NAMALWA (cell line): ENCODE data around the gene KLK8.

Experiments used
- DNase-seq: peaks from one replicate; pipeline ENCODE4 v3.0.0-alpha.2; 2015; ENCODE audit warnings: low spot score

KLK8 gene, protein sequence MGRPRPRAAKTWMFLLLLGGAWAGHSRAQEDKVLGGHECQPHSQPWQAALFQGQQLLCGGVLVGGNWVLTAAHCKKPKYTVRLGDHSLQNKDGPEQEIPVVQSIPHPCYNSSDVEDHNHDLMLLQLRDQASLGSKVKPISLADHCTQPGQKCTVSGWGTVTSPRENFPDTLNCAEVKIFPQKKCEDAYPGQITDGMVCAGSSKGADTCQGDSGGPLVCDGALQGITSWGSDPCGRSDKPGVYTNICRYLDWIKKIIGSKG

DNA sequence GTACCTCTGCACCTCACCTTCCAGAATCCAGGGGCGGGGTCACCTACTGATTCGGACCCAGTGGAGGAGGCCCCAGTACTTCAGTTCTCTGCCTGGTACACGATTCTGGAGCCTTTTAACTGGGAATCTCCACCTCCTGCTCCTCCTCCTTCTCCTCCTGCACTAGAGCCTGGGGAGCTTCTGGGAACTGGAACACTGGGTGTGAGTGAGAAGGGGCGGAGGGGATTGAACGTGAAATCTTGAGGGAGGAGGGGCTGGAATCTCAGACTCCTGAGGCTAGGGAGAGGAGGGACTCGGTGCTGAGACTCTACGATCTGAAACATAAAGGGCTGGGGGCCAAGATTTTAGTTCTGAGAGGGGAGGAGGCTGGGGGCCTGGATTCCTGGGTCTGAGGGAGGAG, at the start of gene KLK8:
TSS of gene KLK8 (minus strand) at position 90 of the 400 bp plus-strand sequence. CDS start 437 bp downstream, outside the sequence.
- DNase-seq = no peak

DNA sequence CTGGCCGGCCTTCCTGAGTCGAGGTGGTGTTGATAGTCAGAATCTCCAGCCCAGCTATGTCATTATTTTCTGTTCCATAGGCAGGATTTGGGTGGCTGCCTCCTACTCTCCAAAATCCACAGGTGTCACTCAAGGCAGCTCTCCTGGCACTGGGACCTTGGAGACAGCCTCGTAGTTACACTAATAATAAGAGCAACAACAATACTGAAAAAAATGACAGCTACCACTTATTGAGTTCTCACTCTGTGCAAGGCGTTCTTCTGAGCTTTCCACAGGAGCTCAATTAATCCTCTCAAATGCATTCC, 45.6 kb upstream of the KLK8 start:
- no peak for DNase-seq

DNA sequence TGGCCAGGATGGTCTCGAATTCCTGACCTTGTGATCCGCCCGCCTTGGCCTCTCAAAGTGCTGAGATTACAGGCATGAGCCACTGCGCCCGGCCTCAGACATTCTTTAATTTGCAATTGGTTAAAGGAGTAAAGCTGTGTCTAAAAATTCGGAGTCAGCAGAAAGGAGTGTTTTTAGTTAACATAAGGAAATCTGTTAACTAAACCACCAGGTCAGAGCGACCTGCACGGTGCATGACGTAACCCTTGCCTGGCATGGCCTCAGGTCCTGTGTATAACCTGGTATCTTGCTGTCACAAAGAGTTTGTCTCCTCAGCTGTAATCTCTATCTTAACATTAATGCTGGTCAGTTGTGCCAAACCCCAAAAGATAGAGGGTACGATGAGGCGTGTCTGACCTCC, 42.9 kb upstream of the KLK8 start:
- no peak for DNase-seq

DNA sequence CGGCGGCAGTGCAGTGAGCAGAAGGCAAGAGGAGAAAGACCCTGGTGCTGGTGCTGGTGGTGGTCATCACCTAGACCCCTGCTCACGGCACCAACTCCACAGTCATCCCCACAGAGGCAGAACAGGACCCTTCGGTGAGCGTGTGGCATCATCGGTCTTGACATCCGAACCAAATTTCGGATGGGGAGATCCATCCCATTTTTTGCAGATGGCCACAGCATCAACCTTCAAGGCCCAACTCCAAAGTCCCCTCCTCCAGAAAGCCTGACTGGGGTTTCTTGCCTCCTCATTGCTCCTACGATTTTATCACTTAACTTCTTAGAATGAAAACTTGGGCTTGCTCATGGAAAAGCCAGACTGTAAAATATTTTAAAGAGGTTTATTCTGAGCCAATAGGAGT, 42.1 kb upstream of the KLK8 start:
- DNase-seq = no peak

DNA sequence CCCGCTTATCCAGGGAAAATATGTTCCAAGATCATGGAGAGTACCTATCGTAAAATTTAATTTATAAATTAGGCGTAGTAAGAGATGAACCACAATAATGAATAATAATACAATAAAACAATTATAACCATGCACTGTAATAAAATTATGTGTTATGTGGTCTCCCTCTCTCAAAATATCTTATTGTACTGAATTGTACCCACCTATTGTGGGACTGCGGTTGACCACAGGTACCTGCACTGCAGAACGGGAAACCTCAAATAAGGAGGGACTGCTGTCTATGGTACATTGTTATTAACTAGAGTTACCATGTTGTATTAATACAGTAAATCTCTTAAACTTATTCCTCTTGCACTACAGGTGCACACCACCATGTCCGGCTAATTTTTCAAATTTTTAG, 38.7 kb upstream of the KLK8 start:
- no peak for DNase-seq

DNA sequence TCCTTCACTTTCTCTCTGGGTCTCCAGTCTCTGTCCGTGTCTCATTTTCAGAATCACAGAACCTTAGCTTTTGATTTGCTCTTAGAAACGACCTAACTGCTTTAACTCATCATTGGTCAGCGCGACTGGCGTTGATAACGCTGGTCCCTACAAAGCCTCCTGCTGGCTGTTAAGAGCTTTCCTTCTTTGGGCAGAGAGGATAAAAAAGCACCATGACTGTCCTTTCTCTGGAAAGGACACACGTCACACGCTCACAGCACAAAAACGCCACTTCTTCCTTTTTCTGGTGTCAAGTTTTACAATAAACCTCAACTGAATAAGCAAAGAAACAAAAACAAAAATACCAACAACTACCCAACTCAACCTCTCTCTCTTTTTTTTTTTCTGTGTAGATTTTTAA, 35.1 kb upstream of the KLK8 start:
- no peak for DNase-seq

DNA sequence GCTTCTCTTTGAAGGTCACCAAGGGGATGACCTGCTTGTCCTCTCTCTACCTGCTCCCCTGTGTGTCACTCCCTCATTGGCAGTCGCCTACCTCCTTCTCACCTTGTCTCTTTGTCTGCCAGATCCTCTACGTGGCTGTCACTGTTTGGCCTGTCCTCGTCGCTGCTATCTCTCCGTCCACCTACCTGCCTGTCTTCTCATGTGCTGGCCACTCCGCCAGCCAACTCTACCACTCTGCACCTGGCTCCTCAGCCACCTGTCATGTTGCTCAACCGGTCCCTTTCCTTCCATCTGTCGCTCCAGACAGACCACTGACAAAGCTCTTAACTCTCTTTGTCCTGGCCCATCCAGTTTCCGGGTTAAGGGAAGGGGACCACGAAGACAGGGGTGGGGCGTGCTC, 33.3 kb upstream of the KLK8 start, which contains the start of gene KLK12:
TSS of gene KLK12 (minus strand) at position 299 of the 400 bp plus-strand sequence. CDS start 381 bp downstream, outside the sequence.
- no peak for DNase-seq

DNA sequence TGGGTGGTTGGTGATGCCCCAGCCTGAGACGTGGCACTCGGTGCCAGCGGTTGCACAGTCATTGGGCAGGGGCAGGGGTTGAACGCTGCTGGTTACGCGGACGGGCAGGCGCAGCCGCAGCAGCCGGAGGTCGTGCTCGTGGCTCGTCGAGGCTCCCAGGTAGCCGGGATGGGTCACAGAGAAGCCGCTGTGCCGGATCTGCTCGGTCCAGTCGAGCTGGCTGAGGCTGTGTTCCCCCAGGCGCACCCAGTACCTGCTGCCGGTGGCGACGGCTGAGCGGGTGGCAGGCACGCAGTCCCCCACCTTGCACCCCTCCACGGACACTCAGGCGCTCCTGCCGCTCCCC, 30.4 kb upstream of the KLK8 start:
- no peak for DNase-seq

DNA sequence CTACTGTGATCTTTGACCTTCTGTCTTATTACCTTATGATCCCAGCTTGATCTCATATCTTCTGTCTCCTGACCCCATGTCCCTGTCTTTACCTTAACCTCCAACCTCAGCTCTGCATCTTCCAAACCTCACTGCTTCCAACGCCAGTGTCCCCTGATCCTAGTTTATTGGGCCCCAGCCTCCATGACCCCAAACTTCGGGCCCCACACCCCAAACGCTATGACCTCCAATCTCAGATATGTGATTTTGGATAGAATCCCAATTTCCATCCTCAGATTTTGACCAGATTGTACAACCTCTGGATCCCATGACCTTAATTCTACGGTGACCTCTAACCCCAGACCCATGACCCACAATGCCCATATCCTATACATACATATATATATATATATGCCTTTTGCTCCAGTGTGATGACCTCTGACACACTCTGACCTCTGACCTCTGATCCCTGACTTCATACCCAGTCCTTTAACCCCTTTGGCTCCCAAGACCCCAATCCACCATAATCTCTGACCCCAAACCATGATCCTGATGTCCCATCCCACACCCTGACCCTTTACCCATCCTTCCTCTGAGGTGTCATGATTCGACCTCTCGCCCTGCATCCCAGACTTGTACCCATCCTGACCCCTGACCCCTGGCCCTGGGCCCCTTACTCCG, 29.9 kb upstream of the KLK8 start:
- no peak for DNase-seq

DNA sequence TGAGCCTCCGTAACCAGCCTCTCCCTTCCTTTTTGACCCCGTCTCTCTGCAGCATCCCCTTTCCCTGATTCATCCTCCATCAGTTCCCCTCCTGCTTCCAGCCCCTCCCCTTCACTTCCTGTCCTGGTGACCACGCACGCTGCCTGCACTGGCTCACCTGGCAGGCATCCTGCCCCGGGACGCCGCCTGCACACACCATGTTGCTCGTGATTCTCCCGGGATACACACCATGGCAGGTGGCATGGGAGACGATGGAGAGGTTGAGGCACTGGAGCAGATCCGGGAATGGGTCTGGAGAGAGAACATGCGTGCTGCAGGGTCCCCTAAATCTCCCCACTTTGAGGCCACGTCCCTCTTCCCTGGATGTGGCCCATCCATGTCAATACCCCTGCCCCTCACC, 29.2 kb upstream of the KLK8 start:
- no peak for DNase-seq

DNA sequence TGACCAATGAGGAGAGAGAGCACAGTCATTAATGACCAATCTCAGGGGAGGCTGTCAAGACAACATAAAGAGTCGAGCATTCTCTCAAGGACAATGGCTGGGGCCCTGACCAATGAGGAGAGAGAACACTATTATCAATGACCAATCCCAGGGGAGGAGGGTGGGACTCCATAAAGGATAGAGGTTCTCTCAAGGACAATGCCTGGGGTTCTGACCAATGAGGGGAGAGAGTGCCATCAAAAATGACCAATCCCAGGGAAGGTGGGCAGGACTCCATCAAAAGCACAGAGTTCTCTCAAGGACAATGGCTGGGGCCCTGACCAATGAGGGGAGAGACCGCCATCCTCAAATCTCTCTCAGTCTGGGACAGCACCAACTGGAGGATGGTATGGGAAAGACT, 28.3 kb upstream of the KLK8 start:
- DNase-seq = peak; percentile 51

DNA sequence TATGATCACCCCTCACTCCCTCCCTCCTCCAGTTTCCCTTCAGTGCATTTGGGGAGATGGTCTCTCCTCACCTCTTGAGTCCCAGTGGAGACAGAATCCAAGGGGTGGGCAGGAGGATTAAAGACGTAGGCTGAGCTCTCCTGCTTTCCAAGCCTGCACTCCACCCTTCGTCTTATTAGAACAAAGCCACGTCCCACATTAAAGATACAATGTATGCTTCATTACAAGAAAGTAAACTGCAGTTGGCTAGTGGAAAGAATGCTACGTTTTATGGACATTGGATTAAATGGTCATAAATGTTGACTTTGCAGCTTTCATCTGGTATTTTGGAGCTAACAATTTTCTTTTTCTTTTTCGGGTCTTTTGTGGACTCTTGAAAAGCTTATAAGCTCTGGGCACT, 26.5 kb upstream of the KLK8 start:
- DNase-seq = no peak

DNA sequence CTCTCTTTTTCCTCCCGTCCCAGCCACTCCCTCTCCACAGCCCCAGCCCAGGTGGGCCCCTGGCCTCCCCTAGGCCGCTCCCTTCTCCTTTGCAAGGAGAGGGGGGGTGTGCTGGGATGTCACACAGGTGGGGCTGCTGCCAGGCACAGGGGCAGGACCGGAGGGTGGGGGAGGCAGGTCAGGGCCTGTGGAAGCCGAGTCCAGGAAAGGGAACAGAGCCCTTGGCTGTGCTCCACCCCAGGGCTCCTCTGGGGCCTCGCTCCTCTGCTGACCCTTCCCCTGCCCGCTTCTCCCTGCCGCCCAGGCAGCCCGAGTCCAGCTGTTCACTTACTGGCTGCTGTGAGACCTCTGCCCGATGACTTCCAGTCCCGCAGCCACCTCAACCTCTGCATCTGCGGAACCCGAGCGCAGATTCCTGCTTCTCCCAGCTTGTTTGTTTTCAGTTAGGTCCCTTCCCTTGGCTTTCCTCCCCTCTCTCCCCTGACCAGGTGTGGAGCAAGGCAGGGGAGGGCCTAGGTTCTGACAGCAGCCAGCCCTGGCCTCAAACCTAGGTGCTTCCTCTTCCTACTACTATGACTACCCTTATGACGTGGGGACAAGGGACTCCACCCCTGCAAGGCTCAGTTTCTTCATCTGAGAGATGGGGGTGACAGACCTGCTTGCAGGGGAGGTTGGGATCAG, 25.9 kb upstream of the KLK8 start:
- no peak for DNase-seq

DNA sequence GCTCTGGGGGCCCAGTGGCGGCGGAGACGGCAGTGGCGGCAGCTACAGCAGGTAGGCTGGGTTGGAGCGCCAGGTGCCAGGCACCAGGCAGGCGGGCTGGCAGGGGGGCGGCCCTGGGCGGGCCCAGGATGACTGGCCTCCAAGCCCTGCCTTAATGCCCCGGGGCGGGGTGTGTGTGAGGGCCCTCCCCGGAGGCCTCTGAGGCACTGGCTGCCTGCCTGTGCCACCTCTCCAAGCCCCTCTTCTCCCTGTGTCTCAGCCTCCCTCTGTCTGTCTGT, 25.1 kb upstream of the KLK8 start, which contains the start of gene KLK11:
TSS of gene KLK11 (minus strand) at position 63 of the 278 bp plus-strand sequence. CDS start 985 bp downstream, outside the sequence.
- no peak for DNase-seq

DNA sequence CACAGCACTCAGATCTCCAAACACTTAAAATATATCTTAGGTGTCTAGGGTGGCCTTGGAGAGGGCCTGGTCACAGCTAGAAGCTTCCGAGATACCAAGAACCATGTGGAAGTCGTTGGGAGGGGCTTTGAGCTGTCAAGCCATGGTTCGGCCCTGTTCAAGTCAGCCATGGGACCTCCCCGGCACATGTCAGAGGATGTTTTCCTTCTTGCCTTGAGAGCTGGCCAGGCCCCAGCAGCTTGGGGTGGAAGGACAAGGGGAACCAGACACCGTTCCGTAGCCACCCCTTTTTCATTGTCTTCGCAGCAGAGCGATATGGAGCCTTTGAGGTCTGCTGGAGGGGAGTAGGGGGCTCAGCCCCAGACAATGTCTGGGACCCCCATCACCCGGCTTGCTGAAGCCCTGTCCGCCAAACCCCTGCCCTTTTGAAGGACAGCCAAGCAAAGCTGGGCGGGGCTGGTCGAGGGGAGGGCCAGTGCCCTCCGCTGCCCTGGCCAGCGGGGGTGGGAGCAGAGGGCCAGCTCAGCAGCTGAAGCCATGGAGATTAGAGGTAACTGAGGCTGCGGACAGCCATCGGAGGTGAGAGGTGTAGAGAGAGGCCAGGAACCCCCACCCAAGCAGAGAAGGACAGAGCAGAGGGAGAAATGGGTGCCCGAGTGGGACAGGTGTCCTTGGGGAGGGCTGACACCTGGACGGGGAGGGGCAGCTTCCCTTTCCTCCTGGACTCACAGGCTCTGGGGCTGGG, 24.6 kb upstream of the KLK8 start:
- DNase-seq = no peak

DNA sequence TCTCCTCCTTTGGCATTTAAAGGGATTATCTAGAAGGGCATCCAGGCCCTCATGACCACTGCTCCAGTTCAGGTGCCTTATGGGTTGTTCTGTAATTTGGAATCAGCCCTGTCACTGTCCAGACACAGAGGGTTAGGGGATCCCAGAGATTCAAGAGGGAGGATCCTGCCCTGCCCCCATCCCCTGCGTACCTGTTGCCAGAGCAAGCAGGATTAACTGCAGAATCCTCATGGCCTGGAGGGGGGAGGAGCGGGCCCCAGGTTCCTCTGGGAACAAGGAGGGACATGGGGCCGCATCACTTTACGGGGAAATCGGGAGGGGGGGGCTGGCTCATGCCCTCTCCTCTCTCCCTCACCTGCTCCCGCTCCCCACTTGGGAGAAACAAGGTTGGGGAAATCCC, 24.0 kb upstream of the KLK8 start:
- no peak for DNase-seq

DNA sequence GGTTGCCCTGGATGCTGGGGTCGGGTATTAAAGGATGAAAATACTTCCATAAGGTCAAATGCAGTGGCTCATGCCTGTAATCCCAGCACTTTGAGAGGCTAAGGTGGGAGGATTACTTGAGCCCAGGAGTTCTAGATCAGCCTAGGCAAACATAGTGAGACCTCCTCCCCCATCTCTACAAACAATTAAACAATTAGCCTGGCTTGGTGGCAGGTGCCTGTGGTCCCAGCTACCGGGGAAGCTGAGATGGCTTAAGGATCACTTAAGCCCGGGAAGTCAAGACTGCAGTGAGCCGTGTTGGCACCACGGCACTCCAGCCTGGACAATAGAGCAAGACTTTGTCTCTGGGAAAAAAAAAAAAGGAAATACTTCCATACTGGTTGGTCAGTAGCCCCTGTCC, 23.5 kb upstream of the KLK8 start:
- no peak for DNase-seq

DNA sequence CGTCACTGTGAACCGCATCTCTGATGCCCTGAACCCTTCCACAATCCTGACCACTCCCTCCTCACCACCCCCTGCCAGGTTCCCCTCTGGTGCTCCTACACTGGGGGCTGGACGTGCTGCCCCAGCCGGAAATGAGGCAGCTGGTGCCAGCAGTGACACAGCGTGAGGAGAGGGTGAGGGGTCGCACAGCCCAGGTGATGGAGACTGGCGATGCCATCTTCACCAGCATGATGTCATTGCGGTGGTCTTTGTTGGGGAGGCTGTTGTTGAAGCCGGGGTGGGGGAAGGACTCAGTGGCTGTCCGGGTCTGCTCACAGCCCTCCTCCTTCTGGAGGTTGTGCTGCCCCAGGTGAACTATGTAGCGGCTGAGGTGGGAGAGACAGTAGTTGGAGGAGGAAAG, 22.5 kb upstream of the KLK8 start:
- DNase-seq = no peak

DNA sequence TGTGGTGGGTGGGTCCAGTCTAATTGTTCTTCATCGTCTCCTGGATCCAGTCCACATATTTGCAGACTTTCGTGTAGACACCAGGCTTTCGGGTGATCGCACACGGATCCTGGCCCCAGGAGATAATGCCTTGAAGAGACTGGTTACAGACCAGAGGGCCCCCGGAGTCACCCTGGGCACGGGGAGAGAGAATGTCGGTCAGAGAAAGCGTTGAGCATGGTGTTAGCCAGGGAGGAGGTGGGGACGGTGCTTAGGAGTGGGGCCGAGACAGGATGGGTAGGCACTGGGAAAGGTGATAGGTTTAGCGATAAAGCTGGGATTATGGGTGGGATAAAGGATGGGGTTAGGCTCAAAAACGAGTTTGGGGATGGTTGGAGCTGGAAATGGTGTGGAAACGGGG, 21.1 kb upstream of the KLK8 start:
- DNase-seq = no peak

DNA sequence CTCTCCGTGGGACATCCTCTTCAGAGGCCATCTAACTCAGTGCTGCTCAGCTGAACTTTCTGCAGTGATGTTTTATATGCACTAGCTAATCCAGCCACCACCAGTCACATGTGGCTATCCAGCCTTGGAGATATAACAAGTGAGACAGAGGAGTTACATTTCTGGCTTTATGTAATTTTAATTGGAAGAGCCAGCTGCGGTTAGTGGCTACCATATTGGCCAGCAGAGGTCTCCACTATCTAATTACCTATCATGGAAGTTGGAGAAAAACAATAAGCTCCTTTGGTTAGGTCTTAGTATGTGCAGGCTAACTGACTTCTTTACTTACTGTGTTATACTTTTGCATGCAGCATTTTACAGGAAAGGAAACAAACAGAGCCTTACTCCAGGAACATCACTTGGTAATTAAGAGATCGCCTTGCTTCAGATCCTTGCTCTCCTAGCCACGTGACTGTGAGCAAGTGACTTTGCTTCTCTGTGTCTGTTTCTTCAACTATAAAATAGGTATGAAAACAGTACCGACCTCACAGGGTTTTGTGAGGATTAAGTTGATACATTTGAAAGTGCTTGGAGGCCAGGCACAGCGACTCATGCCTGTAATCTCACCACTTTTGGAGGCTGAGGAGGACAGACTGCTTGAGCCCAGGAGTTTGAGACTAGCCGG, 19.7 kb upstream of the KLK8 start:
- peak; percentile 58 for DNase-seq

DNA sequence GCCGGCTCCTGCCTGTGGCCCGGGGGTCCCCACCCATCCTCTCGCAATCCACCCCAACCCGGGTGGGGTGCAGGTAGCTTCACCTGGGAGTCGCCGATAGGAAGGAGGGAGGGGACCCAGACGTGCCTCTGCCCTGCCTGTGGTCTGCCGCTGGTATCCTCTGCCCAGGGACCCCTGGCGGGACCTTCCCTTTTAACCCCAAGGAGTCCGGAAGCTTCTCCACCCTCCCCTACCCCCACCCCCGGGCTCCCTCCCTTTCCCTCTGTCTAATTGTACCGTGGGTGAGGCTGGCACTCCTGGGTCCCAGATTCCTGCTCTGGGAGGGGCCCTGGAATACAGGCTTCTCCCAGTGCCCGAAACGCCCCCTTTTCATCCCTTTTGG, 18.1 kb upstream of the KLK8 start, which contains the start of gene KLK10:
TSS of gene KLK10 (minus strand) at position 166 of the 382 bp plus-strand sequence. CDS start 579 bp downstream, outside the sequence.
- no peak for DNase-seq

DNA sequence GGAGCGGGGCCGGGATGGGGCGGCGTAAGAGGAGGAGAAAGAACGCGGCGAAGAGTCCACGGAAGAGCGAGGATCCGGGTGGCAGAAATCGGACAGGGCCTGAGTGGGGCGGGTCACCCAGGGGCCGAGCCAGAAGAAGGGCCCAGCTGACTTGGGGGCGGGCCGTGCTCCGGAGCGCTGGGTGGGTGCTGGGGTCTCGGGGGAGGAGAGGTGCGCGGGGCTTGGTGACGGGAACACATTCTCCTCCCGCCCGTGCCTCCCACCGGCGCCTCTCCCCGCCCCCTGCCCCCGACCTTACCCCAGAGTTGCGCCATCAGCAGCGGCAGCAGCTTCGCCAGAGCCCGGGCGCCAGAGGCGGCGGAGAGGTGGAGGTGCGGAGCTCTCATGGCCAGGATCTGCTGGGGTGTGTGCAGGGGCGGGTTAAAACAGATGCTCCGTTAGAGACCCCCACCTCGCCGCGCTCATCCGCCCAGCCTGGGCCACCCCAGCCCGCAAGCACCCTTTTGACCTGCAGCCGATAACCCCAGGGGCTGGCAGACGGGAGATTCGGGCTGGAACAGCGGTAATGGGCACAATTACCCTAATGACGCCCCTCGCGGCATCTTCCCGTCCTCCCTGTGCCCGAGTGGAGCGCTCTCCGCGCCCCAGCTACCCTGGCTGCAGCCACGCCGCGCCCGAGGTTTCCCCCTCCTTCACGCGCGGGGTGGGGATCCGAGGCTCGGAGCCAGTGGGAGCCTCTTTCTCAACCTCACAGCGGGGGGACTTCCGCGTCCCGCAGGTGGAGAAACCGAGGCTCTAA, 17.5 kb upstream of the KLK8 start:
- no peak for DNase-seq
